GM19438 (cell line): Measurements from ENCODE around the gene LEFTY1.
A peak's percentile ranks its signal among the peaks of the same experiment; 100 is the strongest.
"Not testable (repeated sequence)": the region's sequence is repeated elsewhere in the genome, so short reads cannot be mapped to it uniquely, and the experiment has no call there.

Source experiments
- ATAC-seq: cut with Tn5 transposase; IDR thresholded peaks from one replicate; pipeline ENCODE4 v1.9.1; 2021; ENCODE audit warnings: low read depth; ENCODE audit not compliant: unreplicated experiment

The LEFTY1 gene

GRCh38 chr1:225889743-225890142 is 797 bp upstream of the LEFTY1 start:
- no peak for ATAC-seq

- no peak for ATAC-seq
Measured at GRCh38 chr1:225888289-225888897, 553 bp downstream of the LEFTY1 start.

DNA sequence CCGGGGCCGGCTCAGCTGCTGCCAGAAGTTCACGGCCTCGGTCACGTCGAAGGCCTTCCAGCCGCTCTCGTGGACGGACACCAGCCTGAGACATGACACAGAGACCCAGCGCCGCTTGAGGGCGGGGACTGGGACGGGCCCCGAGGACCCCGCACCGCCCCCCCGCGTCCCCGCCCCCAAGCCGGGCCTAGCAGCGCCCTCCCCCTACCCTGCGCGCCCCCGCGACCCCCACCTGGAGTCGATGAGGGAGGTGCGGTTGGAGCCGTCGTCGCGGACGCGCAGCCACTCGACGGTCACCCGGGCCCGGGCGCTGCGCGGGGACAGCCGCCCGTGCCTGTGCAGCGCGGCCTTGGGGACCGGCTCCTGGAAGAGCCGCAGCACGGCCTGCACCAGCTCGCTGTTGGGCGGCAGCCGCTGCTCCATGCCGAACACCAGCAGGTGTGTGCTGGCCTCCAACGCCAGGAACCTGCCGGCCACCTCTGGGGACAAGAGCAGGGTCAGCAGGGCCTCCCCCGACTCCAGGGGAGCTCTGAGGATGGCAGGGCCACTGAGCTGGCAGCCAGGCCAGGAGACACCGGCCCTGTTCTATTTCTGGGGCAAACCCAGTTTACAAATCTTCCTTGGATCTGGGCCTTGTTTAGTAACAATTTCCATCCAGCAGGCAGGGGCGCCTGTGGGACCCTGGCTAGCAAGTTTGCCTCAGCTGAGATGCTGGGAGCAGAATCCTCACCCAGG is 1.2 kb downstream of the LEFTY1 start:
- ATAC-seq = not testable (repeated sequence)

DNA sequence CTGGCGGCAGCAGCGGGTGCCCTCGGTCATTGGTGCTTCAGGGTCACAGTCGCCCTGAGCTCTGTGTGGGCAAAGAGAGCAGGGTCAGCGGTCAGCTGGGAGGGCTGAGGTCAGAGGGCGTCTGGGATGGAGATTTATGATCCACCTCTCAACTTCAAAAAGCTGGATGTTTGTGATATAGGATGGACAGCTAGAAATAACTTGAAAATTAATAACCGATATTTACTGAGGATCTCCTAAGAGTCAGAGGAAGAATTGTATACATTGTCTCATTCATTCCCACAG is 2.0 kb downstream of the LEFTY1 start:
- ATAC-seq = no peak

- ATAC-seq = no peak
Measured at GRCh38 chr1:225886159-225887029, 2.6 kb downstream of the LEFTY1 start.

DNA sequence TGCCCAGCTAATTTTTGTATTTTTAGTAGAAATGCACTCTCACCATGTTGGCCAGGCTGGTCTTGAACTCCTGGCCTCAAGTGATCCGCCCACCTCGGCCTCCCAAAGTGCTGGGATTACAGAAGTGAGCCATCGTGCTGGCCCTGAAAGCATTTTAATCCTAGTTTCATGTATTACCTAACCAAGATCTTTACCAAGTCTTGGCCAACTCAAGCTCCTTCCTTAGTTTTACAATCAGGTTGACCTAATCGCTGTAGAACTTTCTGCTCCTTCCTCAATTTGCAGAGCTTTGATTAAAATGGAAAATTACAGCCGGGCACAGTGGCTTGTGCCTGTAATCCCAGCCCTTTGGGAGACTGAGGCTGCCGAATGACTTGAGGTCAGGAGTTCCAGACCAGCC is 3.6 kb downstream of the LEFTY1 start:
- ATAC-seq = no peak

DNA sequence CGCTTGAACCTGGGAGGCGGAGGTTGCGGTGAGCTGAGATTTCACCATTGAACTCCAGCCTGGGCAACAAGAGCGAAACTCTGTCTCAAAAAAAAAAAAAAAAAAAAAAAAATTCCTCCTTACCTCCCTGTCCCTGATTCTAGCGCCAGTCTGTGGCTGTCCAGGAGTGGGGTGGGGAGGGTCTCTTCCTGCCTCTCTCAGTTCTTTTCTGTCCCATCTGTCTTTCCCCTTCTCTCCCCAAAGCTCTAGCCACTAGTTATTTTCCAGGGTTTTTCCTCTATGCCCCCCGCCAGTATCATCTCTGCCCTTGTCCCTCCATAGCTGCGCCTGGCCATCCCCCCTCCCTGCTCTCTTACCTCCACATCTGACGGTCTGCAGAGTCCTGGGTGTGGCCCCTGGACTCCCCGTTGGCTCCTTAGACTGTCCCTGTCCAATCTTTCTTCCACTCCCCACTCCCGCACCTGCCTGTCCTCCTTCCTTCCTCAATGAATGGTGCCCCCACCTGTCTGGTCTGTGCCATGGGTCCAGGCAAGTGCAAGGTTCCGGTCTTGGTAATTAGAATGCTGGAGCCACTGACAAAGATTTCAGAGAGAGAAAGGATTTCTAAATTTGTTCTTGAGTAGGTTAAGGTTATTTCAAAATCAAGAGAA is 5.2 kb downstream of the LEFTY1 start:
- ATAC-seq = no peak

GRCh38 chr1:225882694-225883615 is 6.0 kb downstream of the LEFTY1 start:
- ATAC-seq = peak; percentile 15

GRCh38 chr1:225881959-225882693 is 6.8 kb downstream of the LEFTY1 start, which contains the start of gene TMEM63A:
TMEM63A (minus strand) TSS chr1:225882380; CDS start chr1:225877580, 4,800 bp downstream.
- ATAC-seq = peak; percentile 63

DNA sequence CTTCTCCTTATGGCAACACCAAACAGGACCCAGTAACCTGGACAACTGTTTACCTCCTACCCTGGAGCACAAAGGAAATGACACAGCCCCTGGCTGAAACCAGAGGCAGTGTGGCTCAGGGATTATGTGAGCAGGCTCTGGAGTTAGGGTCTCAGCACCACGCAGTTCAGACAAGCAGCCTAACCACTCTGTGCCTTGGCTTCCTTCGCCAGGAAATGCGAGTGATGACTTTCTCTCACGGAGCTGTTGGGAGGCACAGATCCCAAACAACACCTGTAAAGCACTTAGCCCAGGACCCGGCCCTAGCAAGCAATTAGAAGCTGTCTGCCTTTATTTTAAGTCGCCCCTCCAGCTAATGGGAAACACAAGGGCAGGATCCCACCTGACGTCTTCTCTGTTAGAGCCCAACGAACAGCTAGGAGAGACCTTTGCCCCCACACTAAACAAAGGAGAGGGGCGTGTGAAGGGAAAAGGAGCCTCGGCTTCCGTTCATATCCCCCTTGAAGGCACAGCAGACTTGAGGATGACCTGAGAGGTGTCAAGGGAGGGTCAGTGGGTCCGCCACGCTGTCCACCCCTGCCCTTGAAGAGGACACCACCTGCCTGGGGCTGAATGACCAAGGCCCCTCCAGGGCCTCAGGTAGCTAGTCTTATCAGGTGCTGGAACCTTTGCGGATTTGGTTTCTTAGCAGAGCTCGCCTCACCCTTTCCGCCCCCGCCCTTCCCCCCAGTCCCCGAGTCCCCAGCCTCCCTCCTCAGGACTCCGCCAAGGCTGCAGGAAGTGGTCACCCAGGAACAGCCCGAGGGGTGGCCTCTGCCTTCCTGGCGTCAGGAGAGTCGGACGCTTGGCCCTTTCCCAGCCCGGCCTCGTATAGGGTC is 7.6 kb downstream of the LEFTY1 start:
- peak; percentile 33 for ATAC-seq

DNA sequence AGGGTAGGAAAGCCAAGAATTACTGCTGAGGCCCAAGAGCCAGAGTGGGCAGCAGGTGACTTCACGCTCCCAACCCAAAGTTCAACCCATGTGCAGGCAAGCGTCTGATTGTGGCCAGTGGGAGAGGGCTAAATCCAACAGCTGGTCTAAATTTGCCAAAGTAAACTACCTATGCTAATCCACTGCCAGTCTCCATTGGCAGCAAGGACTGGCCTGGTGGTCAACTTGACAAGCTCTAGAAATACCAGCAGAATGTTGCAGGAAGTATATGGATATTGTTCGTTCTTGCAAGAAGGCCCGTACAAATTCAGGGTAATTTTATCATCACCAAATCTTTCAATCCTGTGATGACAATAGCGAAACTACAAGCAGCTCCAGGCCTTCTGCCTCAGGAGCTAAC is 8.3 kb downstream of the LEFTY1 start:
- no peak for ATAC-seq

GRCh38 chr1:225880222-225880588 is 8.7 kb downstream of the LEFTY1 start:
- no peak for ATAC-seq

GRCh38 chr1:225879521-225880221 is 9.3 kb downstream of the LEFTY1 start:
- no peak for ATAC-seq

GRCh38 chr1:225878282-225878681 is 10.7 kb downstream of the LEFTY1 start:
- ATAC-seq = no peak

DNA sequence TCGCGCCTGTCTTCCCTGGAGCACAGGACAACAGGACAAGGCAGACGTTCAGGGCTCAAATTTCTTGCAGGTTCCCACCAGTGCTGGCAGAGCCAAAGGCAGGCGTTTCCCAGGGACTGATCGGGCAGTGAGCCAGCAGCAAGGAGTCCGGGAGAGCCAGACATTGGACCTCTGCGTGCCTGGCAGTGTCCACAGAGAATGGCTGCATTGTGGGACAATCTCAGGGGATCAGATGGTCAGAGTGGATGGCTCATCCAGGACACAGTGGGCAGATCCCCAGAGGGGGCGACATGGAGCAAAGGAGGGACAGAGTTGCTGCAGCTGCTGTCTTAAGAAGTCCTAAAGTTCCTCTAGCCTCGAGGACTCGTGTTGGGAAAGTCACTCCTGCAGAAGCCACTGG is 11.4 kb downstream of the LEFTY1 start:
- ATAC-seq = no peak

- ATAC-seq = no peak
Measured at GRCh38 chr1:225876900-225877510, 11.9 kb downstream of the LEFTY1 start.

DNA sequence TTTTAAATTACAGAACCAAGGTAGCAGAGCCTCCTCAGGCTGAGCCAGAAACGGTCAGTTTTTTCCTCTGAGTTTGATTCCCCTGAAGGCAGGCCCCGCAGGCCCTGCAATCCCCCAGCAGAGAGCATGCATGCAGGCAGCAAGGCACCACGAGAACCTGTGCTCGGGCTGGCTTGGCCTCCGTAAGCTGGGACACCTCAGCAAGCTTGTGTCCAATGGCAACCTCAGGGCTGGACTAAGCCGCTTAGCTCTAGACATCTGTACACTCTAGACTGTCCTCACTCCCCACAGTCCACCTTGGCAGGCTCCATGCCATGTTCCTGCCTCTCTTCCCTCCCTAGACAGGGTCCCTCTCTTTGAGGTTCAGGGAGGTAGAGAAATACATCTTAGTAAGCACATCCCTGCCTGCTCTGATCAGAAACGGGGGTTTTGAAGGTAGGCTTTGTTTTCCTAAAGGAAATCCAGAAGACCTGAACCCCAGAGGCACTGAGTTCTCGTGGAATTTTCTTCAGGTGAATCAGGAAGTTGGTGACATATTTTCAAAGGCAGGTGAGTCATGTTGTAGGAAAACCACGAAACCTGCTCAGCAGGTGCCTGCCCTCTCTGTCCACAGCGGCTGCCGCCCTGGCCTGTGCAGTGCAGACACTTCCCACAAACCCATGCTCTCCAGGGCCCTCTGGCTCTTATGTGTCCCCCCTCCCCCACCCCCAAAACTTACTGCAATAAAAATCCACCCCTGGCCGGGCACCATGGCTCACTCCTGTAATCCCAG is 13.7 kb downstream of the LEFTY1 start:
- no peak for ATAC-seq
